GM12864 (cell line): ENCODE measurements around the gene GALNT12.

ENCODE experiments used
- DNase-seq: peaks from one replicate; pipeline ENCODE4 v3.0.0-alpha.2; 2011; ENCODE audit warnings: low read depth
- H3K4me3 ChIP-seq: 2 replicates; pipeline ENCODE4 v1.5.1; 2011; ENCODE audit warnings: mild to moderate bottlenecking, low read depth, low read length, control low read depth
- CTCF ChIP-seq: IDR thresholded peaks from 2 replicates; pipeline ENCODE4 v1.5.1; 2011; ENCODE audit warnings: low read depth, mild to moderate bottlenecking, moderate library complexity, low read length, control low read depth, inconsistent platforms; ENCODE audit errors: missing control alignments

The GALNT12 gene

GRCh38 chr9:98805506-98806272, 1.8 kb upstream of the GALNT12 start:
- TF ChIP-seq CTCF, result no peak
- DNase-seq, result no peak
- no peak overlapping the region for H3K4me3 ChIP-seq

- no peak for DNase-seq
- H3K4me3 ChIP-seq, result no peak overlapping the region
Measured at GRCh38 chr9:98806394-98807035, 955 bp upstream of the GALNT12 start.

GRCh38 chr9:98807814-98808195, 335 bp downstream of the GALNT12 start:
- DNase-seq, result no peak
- peak overlapping the region; percentile 63 for H3K4me3 ChIP-seq
- no peak for TF ChIP-seq CTCF

More at GRCh38 chr9:98806394-98807035, 955 bp upstream of the GALNT12 start:
- peak; percentile 6 for TF ChIP-seq CTCF

- H3K4me3 ChIP-seq, result peak overlapping the region; percentile 63; the same call in 1 of the 2 replicates
- no peak for TF ChIP-seq CTCF
- no peak for DNase-seq
Measured at GRCh38 chr9:98808411-98808815, 943 bp downstream of the GALNT12 start.

- no peak for TF ChIP-seq CTCF
- H3K4me3 ChIP-seq, result no peak overlapping the region
- DNase-seq, result no peak
Measured at GRCh38 chr9:98808875-98809274, 1.4 kb downstream of the GALNT12 start.

GRCh38 chr9:98809311-98810101, 2.0 kb downstream of the GALNT12 start:
- TF ChIP-seq CTCF, result no peak
- no peak for DNase-seq
- H3K4me3 ChIP-seq, result no peak overlapping the region
